Esophagus muscularis mucosa (tissue), 4 donors: ENCODE data around the gene FANCI.

Experiments used
- EP300 ChIP-seq: sonication (generic); formaldehyde crosslinking; IDR thresholded peaks from one replicate; pipeline ENCODE4 v1.6.1; 2017; ENCODE audit warnings: antibody characterized with exemption
- POLR2A ChIP-seq: fragments of 450-650 bp; IDR thresholded peaks from one replicate; pipeline ENCODE4 v1.6.1; 2017; ENCODE audit warnings: antibody characterized with exemption, moderate library complexity, mild to moderate bottlenecking, low read depth
- POLR2AphosphoS5 ChIP-seq, 2 donors: sonication (generic); formaldehyde crosslinking; IDR thresholded peaks; one replicate each; pipeline ENCODE4 v1.6.1; 2017; ENCODE audit warnings: antibody characterized with exemption in 2 of 2
- TF ChIP-seq, protein P1 (sequence below), 3 experiments: fragments of 200-600 bp in 2 of 3; fragments of 450-650 bp in 1 of 3; sonication (generic) in 2 of 3; IDR thresholded peaks; one replicate each; pipeline ENCODE4 v1.5.1; 2017 to 2019; ENCODE audit warnings: antibody characterized with exemption in 3 of 3, mild to moderate bottlenecking in 2 of 3, moderate library complexity in 1 of 3

DNA sequence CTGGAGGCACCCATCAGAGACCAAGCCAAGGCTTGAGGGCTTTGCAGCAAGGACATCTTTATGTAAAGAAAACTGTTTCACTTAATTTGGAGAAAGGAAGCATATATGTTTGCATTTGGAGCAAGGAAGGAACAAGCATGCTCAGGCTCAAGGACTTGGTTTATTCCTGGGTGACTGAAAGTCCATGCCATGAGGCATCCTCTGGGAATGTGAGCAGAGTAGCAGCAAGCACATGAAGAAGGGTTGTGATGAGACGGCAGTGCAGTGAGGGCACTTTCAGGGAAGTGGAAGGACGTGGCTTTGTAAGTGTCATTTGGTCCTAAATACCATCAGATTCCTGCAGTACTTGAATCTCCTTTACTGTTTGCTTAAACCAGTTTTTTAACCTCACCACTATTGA is 64.0 kb downstream of the FANCI start:
- TF ChIP-seq, protein P1, sequence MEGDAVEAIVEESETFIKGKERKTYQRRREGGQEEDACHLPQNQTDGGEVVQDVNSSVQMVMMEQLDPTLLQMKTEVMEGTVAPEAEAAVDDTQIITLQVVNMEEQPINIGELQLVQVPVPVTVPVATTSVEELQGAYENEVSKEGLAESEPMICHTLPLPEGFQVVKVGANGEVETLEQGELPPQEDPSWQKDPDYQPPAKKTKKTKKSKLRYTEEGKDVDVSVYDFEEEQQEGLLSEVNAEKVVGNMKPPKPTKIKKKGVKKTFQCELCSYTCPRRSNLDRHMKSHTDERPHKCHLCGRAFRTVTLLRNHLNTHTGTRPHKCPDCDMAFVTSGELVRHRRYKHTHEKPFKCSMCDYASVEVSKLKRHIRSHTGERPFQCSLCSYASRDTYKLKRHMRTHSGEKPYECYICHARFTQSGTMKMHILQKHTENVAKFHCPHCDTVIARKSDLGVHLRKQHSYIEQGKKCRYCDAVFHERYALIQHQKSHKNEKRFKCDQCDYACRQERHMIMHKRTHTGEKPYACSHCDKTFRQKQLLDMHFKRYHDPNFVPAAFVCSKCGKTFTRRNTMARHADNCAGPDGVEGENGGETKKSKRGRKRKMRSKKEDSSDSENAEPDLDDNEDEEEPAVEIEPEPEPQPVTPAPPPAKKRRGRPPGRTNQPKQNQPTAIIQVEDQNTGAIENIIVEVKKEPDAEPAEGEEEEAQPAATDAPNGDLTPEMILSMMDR (IDR thresholded peaks at IDR 0.05) = no peak
- TF ChIP-seq POLR2AphosphoS5 (IDR thresholded peaks at IDR 0.05) (no peak), POLR2A (no peak), EP300 (no peak)
